Activated CD8-positive, alpha-beta T cell treated with anti-CD3 and anti-CD28 coated beads for 36 hours (primary cell): ENCODE measurements around the gene TET2. TPM values are rescaled to one million over a fixed set of nuclear protein-coding genes. Genes with fewer than 3 reads are reported as not detected.
"Not testable (repeated sequence)": the region's sequence is repeated elsewhere in the genome, so short reads cannot be mapped to it uniquely, and the experiment has no call there.

Experiments
- ATAC-seq: fragments of 200-7000 bp; cut with Tn5 transposase; one replicate; pipeline ENCODE4 v1.10.0; 2021; ENCODE audit warnings: mild to moderate bottlenecking, moderate library complexity
- CTCF ChIA-PET: fragments of 350-600 bp; sonication (Branson Sonifier 250); formaldehyde crosslinking; loops from one replicate; lab custom pipeline; 2021; ENCODE audit warnings: antibody characterized with exemption; lab: Charles Lee
- POLR2A ChIA-PET: fragments of 350-600 bp; sonication (Branson Sonifier 250); formaldehyde crosslinking; loops from one replicate; lab custom pipeline; 2021; ENCODE audit warnings: antibody characterized with exemption; lab: Charles Lee
- DNase-seq: peaks from one replicate; pipeline ENCODE4 v3.0.0-alpha.2; 2020
- H3K27ac Mint-ChIP-seq: one replicate; pipeline ENCODE4 v1.8.0; 2021; ENCODE audit warnings: mild to moderate bottlenecking, mixed read lengths
- H3K27me3 Mint-ChIP-seq: one replicate; pipeline ENCODE4 v1.8.0; 2021; ENCODE audit warnings: mixed read lengths
- H3K36me3 Mint-ChIP-seq: one replicate; pipeline ENCODE4 v1.8.0; 2021; ENCODE audit warnings: low read depth, mixed read lengths
- H3K4me1 Mint-ChIP-seq: one replicate; pipeline ENCODE4 v1.8.0; 2021; ENCODE audit warnings: low read depth, mixed read lengths
- H3K4me3 Mint-ChIP-seq: one replicate; pipeline ENCODE4 v1.8.0; 2021; ENCODE audit warnings: mild to moderate bottlenecking, moderate library complexity, mixed read lengths
- H3K9me3 Mint-ChIP-seq: one replicate; pipeline ENCODE4 v1.8.0; 2021; ENCODE audit warnings: mixed read lengths
- intact Hi-C: fragments of 100-400 bp; cut with micrococcal nuclease; formaldehyde crosslinking; loops from one replicate; pipeline ENCODE4 v1.10.0; 2022
- total RNA-seq, 2 experiments: library from RNA; stranded (reverse); gene quantifications; one replicate each; pipeline ENCODE4 v1.2.3, GENCODE V29; 2021
- TF ChIP-seq, protein P1 (sequence below): fragments of 200-600 bp; IDR thresholded peaks from one replicate; pipeline ENCODE4 v1.8.0; 2022; ENCODE audit warnings: antibody characterized with exemption, mild to moderate bottlenecking

Gene TET2
- total RNA-seq, 2 experiments from 2014 or later = 31.3 to 36.0 TPM

DNA sequence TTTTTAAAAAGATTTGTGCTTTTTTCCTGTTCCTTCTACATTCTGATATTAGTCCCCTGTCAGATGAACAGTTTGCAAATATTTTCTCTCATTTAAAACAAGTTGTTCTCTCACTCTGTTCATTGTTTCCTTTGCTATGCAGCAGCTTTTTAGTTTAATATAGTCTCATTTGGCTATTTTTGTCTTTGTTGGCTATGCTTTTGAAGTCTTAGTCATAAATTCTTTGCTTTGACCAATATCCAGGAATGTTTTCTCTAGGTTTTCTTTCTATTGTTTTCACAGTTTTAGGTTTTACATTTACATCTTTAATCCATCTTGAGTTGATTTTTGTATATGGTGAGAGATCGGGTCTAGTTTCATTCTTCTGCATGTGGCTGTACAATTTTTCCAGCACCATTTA, 136.8 kb downstream of the TET2 start:
- intact Hi-C loops = no loop called here
- TF ChIP-seq, protein P1, sequence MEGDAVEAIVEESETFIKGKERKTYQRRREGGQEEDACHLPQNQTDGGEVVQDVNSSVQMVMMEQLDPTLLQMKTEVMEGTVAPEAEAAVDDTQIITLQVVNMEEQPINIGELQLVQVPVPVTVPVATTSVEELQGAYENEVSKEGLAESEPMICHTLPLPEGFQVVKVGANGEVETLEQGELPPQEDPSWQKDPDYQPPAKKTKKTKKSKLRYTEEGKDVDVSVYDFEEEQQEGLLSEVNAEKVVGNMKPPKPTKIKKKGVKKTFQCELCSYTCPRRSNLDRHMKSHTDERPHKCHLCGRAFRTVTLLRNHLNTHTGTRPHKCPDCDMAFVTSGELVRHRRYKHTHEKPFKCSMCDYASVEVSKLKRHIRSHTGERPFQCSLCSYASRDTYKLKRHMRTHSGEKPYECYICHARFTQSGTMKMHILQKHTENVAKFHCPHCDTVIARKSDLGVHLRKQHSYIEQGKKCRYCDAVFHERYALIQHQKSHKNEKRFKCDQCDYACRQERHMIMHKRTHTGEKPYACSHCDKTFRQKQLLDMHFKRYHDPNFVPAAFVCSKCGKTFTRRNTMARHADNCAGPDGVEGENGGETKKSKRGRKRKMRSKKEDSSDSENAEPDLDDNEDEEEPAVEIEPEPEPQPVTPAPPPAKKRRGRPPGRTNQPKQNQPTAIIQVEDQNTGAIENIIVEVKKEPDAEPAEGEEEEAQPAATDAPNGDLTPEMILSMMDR = no peak
- Mint-ChIP-seq H3K9me3 (peaks cover 13% of the 10 kb centered on the region), H3K27me3 (no peaks in the 10 kb centered on the region), H3K36me3 (peaks cover 4% of the 10 kb centered on the region), H3K27ac (no peak overlapping the region), H3K4me3 (no peak overlapping the region), H3K4me1 (peaks cover 14% of the 10 kb centered on the region)
- POLR2A ChIA-PET = no interaction called here
- ATAC-seq (no peak), DNase-seq (no peak)
- CTCF ChIA-PET = interaction anchor here (0.7 kb wide), 1 partner anchor 567 kb away, joined by 3 read pairs; no protein-coding TSS in a partner anchor

DNA sequence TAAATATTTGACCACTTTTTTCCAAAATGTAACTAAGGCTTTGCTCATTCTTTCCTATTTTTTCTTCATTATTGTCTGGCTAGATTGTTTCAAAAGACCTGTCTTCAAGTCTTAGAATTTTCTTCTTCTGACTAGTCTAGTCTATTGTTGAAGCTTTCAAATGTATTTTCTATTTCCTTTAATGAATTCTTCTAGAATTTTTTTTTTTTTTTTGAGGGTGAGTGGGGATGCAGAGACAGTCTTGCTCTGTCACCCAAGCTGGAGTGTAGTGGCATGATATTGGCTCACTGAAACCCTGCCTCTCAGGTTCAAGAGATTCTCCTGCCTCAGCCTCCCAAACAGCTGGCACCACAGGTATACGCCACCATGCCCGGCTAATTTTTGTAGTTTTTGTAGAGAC, 141.4 kb downstream of the TET2 start:
- Mint-ChIP-seq H3K9me3 (peaks cover 20% of the 10 kb centered on the region), H3K4me3 (no peak overlapping the region), H3K36me3 (peaks cover 11% of the 10 kb centered on the region), H3K27ac (no peak overlapping the region), H3K27me3 (no peaks in the 10 kb centered on the region), H3K4me1 (peaks cover 1% of the 10 kb centered on the region)
- no peak for ATAC-seq
- TF ChIP-seq, protein P1 = no peak
- intact Hi-C loops = no loop called here
- POLR2A ChIA-PET = no interaction called here
- no peak for DNase-seq
- CTCF ChIA-PET = no interaction called here

DNA sequence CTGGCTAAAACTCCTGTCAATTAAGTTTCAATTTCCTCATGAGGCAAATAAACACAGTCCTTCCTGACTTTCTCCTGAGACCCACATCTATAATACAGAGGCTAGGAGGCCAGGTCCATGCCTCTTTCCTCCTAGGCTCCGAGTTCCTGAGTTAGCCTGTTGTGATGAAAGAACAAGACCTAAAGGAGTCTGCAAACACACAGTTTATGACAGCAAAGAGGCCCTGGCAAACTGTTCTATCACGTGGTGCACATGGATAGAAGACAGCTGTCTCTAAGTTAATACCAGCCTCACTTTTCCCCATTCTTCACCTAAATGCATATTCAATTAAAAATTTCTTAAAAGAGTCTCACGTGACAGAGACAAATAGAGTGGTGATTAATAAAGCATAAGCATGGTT, 145.2 kb downstream of the TET2 start:
- CTCF ChIA-PET = no interaction called here
- POLR2A ChIA-PET = no interaction called here
- H3K27ac Mint-ChIP-seq = no peak overlapping the region
- peaks cover 12% of the 10 kb centered on the region for H3K36me3 Mint-ChIP-seq
- peaks cover 1% of the 10 kb centered on the region for H3K4me1 Mint-ChIP-seq
- no peak overlapping the region for H3K4me3 Mint-ChIP-seq
- ATAC-seq (no peak), DNase-seq (no peak)
- peaks cover 15% of the 10 kb centered on the region for H3K9me3 Mint-ChIP-seq
- H3K27me3 Mint-ChIP-seq = no peaks in the 10 kb centered on the region
- TF ChIP-seq, protein P1 = no peak
- intact Hi-C loops = no loop called here

DNA sequence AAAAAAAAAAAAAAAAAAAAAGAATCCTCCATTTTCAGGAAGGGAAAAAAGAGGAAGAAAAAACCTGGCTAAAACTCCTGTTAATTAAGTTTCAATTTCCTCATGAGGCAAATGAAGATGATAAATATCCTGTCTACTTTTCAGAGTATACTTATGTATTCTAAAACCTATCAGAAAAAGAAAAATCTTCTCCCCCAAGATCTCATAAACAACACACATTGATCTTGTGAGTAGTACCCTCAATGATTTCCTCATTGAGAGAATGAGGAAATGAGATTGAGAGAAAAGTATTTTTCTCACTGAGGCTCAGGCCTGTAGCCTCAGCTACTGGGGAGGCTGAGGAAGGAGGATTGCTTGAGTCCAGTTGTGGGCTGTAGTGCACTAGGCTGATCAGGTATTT, 146.7 kb downstream of the TET2 start:
- no peak for ATAC-seq
- no peak for DNase-seq
- Mint-ChIP-seq H3K9me3 (peaks cover 14% of the 10 kb centered on the region), H3K27ac (no peak overlapping the region), H3K4me1 (no peaks in the 10 kb centered on the region), H3K4me3 (no peak overlapping the region), H3K36me3 (peaks cover 13% of the 10 kb centered on the region), H3K27me3 (no peaks in the 10 kb centered on the region)
- TF ChIP-seq, protein P1 = no peak
- POLR2A ChIA-PET = no interaction called here
- CTCF ChIA-PET = no interaction called here
- intact Hi-C loops = no loop called here

DNA sequence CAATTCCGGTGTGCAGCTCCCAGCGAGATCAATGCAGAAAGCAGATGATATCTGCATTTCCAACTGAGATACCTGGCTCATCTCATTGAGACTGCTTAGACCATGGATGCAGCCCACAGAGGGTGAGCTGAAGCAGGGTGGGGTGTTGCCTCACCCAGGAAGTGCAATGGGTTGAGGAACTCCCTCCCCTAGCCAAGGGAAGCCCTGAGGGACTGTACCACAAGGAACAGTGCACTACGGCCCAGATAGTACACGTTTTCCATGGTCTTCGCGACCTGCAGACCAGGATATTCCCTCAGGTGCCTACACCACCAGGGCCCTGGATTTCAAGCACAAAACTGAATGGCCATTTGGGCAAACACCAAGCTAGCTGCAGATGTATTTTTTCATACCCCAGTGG, 150.0 kb downstream of the TET2 start:
- intact Hi-C loops = no loop called here

DNA sequence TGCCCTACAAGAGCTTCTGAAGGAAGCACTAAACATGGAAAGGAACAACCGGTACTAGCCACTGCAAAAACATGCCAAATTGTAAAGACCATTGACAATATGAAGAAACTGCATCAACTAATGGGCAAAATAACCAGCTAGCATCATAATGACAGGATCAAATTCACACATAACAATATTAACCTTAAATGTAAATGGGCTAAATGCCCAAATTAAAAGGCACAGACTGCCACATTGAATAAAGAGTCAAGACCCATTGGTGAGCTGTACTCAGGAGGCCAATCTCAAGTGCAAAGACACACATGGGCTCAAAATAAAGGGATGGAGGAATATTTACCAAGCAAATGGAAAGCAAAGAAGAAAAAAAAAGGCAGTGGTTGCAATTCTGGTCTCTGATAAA, 152.4 kb downstream of the TET2 start:
- intact Hi-C loops, DNase-seq, H3K4me3 Mint-ChIP-seq, H3K4me1 Mint-ChIP-seq, H3K27ac Mint-ChIP-seq, CTCF ChIA-PET, POLR2A ChIA-PET, H3K27me3 Mint-ChIP-seq, ATAC-seq: not testable (repeated sequence)
- Mint-ChIP-seq H3K36me3 (peaks cover 34% of the 10 kb centered on the region), H3K9me3 (peaks cover 51% of the 10 kb centered on the region)

More for the DNA sequence above, 150.0 kb downstream of the TET2 start:
- Mint-ChIP-seq H3K27me3 (no peaks in the 10 kb centered on the region), H3K27ac (no peak overlapping the region), H3K36me3 (peaks cover 23% of the 10 kb centered on the region), H3K4me1 (no peaks in the 10 kb centered on the region), H3K4me3 (no peak overlapping the region), H3K9me3 (peaks cover 30% of the 10 kb centered on the region)
- ATAC-seq (no peak), DNase-seq (no peak)
- ChIA-PET CTCF (no interaction called here), POLR2A (no interaction called here)
- TF ChIP-seq, protein P1 = no peak
